ENCODE measurements around the gene UPP1. TPM values are rescaled to one million over a fixed set of nuclear protein-coding genes. Genes with fewer than 3 reads are reported as not detected.

The UPP1 gene
- 6.2 TPM for polyA plus RNA-seq

DNA sequence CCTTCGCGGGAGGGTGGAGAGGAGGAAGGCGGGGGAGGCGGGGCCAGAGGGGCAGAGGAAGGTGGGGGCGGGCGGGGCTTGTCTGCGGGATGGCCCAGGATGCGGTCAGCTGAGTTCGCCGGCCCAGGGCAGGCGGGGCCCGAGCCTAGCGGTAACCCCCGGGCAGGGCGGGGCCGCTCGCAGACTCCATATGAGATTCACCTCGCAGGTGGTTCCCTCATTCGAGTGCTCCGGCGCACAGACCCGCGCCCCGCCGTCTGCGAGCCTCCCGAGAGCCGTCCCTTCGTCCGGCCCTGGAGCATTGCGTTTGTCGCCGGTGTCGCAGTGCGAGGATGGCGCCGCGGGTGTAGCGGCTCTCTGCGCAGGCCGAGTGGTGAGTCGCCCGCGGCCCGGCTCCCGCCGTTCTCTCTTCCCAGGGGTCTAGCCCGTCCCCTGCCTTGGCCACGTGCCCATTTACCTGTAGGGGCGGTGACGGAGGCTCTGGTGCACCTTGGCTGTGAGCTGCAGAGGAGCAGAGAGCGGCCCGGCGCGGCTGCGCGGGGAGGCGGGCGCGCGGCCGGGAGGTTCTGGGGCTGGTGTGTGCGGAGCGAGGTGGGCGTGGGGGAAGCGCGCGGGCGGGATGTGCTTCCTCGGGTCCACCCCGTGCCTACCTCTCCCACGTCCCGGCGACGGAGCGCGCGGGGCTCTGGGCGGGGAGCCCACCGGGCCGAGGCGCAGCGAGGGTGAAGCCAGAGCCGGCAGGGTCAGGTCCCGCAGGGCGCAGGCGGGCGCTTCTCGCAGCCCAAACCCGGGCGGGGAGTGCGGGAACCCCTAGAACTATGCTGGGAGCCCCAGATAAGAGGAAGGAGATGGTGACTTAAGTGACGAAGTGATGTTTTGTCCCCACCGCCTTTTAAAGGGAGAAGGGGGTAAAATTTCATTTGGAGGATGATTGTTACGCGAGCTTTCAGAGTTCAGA is at the start of gene UPP1:
TSS of gene UPP1 (plus strand) at position 220 of the 958 bp plus-strand sequence. CDS start 5,519 bp downstream, outside the sequence.
- H3K4me1 Mint-ChIP-seq = peaks cover 28 to 37% (median 30%) of the 10 kb centered on the region in 3 donors
- peak within 1 kb of the TSS; percentile 64 to 96 (median 91) for H3K27ac Mint-ChIP-seq
- H3K36me3 Mint-ChIP-seq = peaks cover 7% of the 10 kb centered on the region
- no peaks in the 10 kb centered on the region for H3K27me3 Mint-ChIP-seq
- peak within 1 kb of the TSS; percentile 85 to 98 (median 92) for H3K4me3 Mint-ChIP-seq
- H3K9me3 Mint-ChIP-seq = no peaks in the 10 kb centered on the region

- Mint-ChIP-seq H3K4me1 (no peaks in the 10 kb centered on the region), H3K27me3 (peaks cover 3% of the 10 kb centered on the region), H3K27ac (peak overlapping the region in 1 of 3 donors; percentile 39), H3K4me3 (peak overlapping the region in 1 of 4 donors; percentile 29), H3K9me3 (no peaks in the 10 kb centered on the region), H3K36me3 (no peaks in the 10 kb centered on the region)
Observed at GRCh38 chr7:48040944-48041652, 48.0 kb upstream of the UPP1 start.

GRCh38 chr7:48041653-48041970 is 47.5 kb upstream of the UPP1 start:
- H3K36me3 Mint-ChIP-seq = no peaks in the 10 kb centered on the region
- no peak overlapping the region for H3K27ac Mint-ChIP-seq
- no peaks in the 10 kb centered on the region for H3K27me3 Mint-ChIP-seq
- H3K4me3 Mint-ChIP-seq = no peak overlapping the region
- no peaks in the 10 kb centered on the region for H3K9me3 Mint-ChIP-seq
- H3K4me1 Mint-ChIP-seq = peaks cover 0 to 3% (median 3%) of the 10 kb centered on the region in 3 donors

DNA sequence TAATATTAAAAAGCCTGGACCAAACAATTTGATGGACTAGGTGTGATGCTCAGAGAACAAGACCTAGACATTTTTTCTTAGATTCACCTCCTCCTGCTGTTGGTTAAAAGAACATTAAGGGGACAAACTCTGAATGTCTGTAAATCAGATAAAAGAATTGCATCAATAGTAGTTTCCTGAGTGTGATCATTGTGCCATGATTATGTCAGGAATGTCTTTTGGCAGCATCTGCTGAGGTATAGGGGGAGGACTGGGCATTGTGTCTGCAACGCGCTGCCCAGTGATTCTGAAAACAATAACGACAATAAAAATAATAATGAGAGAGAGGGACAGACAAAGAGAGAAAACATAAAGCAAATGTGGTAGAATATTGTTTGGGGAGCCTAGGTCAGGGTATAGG is 46.8 kb upstream of the UPP1 start:
- H3K36me3 Mint-ChIP-seq = no peaks in the 10 kb centered on the region
- H3K9me3 Mint-ChIP-seq = no peaks in the 10 kb centered on the region
- H3K4me1 Mint-ChIP-seq = peaks cover 0 to 4% (median 4%) of the 10 kb centered on the region in 3 donors
- H3K4me3 Mint-ChIP-seq = no peak overlapping the region
- no peak overlapping the region for H3K27ac Mint-ChIP-seq
- no peaks in the 10 kb centered on the region for H3K27me3 Mint-ChIP-seq

- Mint-ChIP-seq H3K4me3 (no peak overlapping the region), H3K4me1 (peaks cover 0 to 4% (median 4%) of the 10 kb centered on the region in 3 donors), H3K36me3 (no peaks in the 10 kb centered on the region), H3K9me3 (no peaks in the 10 kb centered on the region), H3K27me3 (no peaks in the 10 kb centered on the region), H3K27ac (no peak overlapping the region)
Observed at GRCh38 chr7:48042636-48043035, 46.4 kb upstream of the UPP1 start.

- Mint-ChIP-seq H3K4me1 (peaks cover 0 to 4% (median 4%) of the 10 kb centered on the region in 3 donors), H3K4me3 (peak overlapping the region in 1 of 4 donors; percentile 65), H3K27ac (no peak overlapping the region)
Observed at GRCh38 chr7:48045195-48045765, 43.8 kb upstream of the UPP1 start.

DNA sequence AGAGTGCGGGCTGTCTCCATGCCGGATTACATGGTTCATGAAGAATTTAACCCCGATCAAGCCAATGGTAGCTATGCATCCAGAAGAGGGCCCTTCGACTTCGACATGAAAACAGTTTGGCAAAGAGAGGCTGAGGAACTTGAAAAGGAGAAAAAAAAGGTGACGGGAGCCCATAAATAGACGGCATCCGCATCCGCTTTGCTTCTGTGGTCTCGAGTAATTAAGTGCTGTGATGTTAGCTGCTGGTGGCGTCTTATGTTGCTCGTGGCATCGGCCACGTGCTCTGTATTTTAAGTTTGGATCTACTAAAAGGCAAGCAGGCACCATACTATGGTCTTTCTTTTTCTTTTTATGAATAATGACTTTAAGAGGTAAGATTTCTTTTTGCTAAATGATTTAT is 42.6 kb upstream of the UPP1 start:
- no peaks in the 10 kb centered on the region for H3K27me3 Mint-ChIP-seq
- H3K27ac Mint-ChIP-seq = no peak overlapping the region
- no peaks in the 10 kb centered on the region for H3K36me3 Mint-ChIP-seq
- H3K4me1 Mint-ChIP-seq = peaks cover 0 to 4% (median 4%) of the 10 kb centered on the region in 3 donors
- no peak overlapping the region for H3K4me3 Mint-ChIP-seq
- no peaks in the 10 kb centered on the region for H3K9me3 Mint-ChIP-seq

More at GRCh38 chr7:48045195-48045765, 43.8 kb upstream of the UPP1 start:
- H3K27me3 Mint-ChIP-seq = no peaks in the 10 kb centered on the region
- H3K36me3 Mint-ChIP-seq = no peaks in the 10 kb centered on the region
- no peaks in the 10 kb centered on the region for H3K9me3 Mint-ChIP-seq

DNA sequence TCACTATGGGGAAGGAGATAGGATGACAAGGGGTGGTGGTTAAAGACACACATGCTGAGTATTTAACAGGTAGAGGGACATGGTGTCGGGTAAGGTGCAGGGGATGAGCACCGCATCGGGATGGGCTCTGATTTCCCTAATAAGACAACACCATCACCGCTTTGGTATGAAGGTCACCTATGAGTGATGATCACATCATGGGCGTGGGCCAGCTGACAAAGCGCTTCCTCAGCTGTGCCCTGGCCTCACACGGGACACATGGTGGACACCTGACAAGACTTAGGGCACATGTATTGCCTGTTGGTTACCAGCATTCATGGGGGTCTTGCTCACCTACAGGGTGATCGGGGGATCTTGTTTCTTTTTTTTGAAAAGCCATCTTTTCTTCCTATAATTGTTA is 41.0 kb upstream of the UPP1 start:
- Mint-ChIP-seq H3K36me3 (no peaks in the 10 kb centered on the region), H3K27ac (no peak overlapping the region), H3K4me3 (no peak overlapping the region), H3K27me3 (peaks cover 3% of the 10 kb centered on the region), H3K9me3 (no peaks in the 10 kb centered on the region), H3K4me1 (peaks cover 1 to 7% (median 6%) of the 10 kb centered on the region in 3 donors)

- no peaks in the 10 kb centered on the region for H3K9me3 Mint-ChIP-seq
- H3K36me3 Mint-ChIP-seq = no peaks in the 10 kb centered on the region
- peaks cover 4% of the 10 kb centered on the region for H3K27me3 Mint-ChIP-seq
- no peak overlapping the region for H3K27ac Mint-ChIP-seq
- H3K4me1 Mint-ChIP-seq = peaks cover 1 to 7% (median 6%) of the 10 kb centered on the region in 3 donors
- no peak overlapping the region for H3K4me3 Mint-ChIP-seq
Observed at GRCh38 chr7:48049850-48050249, 39.2 kb upstream of the UPP1 start.

- Mint-ChIP-seq H3K4me3 (no peak overlapping the region), H3K36me3 (no peaks in the 10 kb centered on the region), H3K4me1 (peaks cover 1 to 3% (median 2%) of the 10 kb centered on the region in 3 donors), H3K27ac (no peak overlapping the region), H3K9me3 (peaks cover 2 to 10% (median 3%) of the 10 kb centered on the region in 3 donors), H3K27me3 (peaks cover 4% of the 10 kb centered on the region)
Observed at GRCh38 chr7:48052748-48053147, 36.3 kb upstream of the UPP1 start.

- no peak overlapping the region for H3K27ac Mint-ChIP-seq
- H3K36me3 Mint-ChIP-seq = no peaks in the 10 kb centered on the region
- peaks cover 4% of the 10 kb centered on the region for H3K27me3 Mint-ChIP-seq
- peaks cover 1 to 3% (median 2%) of the 10 kb centered on the region in 3 donors for H3K4me1 Mint-ChIP-seq
- peaks cover 2 to 13% (median 3%) of the 10 kb centered on the region in 3 donors for H3K9me3 Mint-ChIP-seq
- no peak overlapping the region for H3K4me3 Mint-ChIP-seq
Observed at GRCh38 chr7:48053736-48054135, 35.3 kb upstream of the UPP1 start.

- Mint-ChIP-seq H3K36me3 (peaks cover 2% of the 10 kb centered on the region), H3K27ac (no peak overlapping the region), H3K9me3 (peaks cover 3 to 16% (median 6%) of the 10 kb centered on the region in 3 donors), H3K4me1 (peaks cover 0 to 4% (median 1%) of the 10 kb centered on the region in 3 donors), H3K27me3 (peaks cover 3% of the 10 kb centered on the region), H3K4me3 (no peak overlapping the region)
Observed at GRCh38 chr7:48058990-48059389, 30.1 kb upstream of the UPP1 start.

DNA sequence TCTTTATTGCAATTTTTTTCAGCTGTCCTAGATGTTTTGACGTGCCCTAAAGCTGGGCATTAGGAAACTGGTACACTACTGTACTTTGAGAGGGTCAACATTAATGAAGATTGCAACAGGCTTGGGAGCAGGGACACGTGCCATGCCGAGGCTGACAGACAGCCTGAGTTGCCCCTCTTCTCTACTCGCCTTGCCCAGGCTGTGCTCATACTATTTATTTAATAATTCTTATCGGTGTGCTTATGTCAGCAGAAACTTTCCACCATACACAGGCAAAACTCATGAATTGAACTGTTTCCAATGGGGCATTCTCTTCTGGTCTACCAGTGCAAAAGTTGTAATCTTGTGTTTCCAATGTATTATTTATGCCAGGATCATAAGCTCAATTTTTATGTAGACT is 29.4 kb upstream of the UPP1 start:
- Mint-ChIP-seq H3K27ac (no peak overlapping the region), H3K4me1 (peaks cover 0 to 4% (median 1%) of the 10 kb centered on the region in 3 donors), H3K27me3 (peaks cover 3% of the 10 kb centered on the region), H3K4me3 (no peak overlapping the region), H3K9me3 (peaks cover 3 to 21% (median 6%) of the 10 kb centered on the region in 3 donors), H3K36me3 (peaks cover 2% of the 10 kb centered on the region)

GRCh38 chr7:48063985-48064384 is 25.1 kb upstream of the UPP1 start:
- Mint-ChIP-seq H3K27me3 (peaks cover 8% of the 10 kb centered on the region), H3K9me3 (peaks cover 0 to 8% (median 3%) of the 10 kb centered on the region in 3 donors), H3K27ac (no peak overlapping the region), H3K4me1 (peaks cover 0 to 5% (median 1%) of the 10 kb centered on the region in 3 donors), H3K36me3 (peaks cover 2% of the 10 kb centered on the region), H3K4me3 (no peak overlapping the region)

GRCh38 chr7:48067475-48067874 is 21.6 kb upstream of the UPP1 start:
- H3K4me3 Mint-ChIP-seq = no peak overlapping the region
- no peak overlapping the region for H3K27ac Mint-ChIP-seq
- H3K27me3 Mint-ChIP-seq = peaks cover 8% of the 10 kb centered on the region
- peaks cover 2% of the 10 kb centered on the region for H3K36me3 Mint-ChIP-seq
- peaks cover 0 to 14% (median 3%) of the 10 kb centered on the region in 3 donors for H3K9me3 Mint-ChIP-seq
- peaks cover 0 to 4% (median 0%) of the 10 kb centered on the region in 3 donors for H3K4me1 Mint-ChIP-seq

Measured in IgD-negative memory B cell (primary cell).